ENCODE measurements around the gene FFAR4. TPM values are rescaled to one million over a fixed set of nuclear protein-coding genes. Genes with fewer than 3 reads are reported as not detected.

FFAR4 gene
- total and polyA plus RNA-seq, 4 donors, result 0.06 to 4.7 (median 1.4) TPM

GRCh38 chr10:93567277-93568104 lies 1.0 kb downstream of the FFAR4 start:
- WGBS, 2 donors, result 14 to 17% methylated on average over 33 of the region's 33 CpGs
- H3K4me3 ChIP-seq, result no peak overlapping the region
- TF ChIP-seq, protein P1, sequence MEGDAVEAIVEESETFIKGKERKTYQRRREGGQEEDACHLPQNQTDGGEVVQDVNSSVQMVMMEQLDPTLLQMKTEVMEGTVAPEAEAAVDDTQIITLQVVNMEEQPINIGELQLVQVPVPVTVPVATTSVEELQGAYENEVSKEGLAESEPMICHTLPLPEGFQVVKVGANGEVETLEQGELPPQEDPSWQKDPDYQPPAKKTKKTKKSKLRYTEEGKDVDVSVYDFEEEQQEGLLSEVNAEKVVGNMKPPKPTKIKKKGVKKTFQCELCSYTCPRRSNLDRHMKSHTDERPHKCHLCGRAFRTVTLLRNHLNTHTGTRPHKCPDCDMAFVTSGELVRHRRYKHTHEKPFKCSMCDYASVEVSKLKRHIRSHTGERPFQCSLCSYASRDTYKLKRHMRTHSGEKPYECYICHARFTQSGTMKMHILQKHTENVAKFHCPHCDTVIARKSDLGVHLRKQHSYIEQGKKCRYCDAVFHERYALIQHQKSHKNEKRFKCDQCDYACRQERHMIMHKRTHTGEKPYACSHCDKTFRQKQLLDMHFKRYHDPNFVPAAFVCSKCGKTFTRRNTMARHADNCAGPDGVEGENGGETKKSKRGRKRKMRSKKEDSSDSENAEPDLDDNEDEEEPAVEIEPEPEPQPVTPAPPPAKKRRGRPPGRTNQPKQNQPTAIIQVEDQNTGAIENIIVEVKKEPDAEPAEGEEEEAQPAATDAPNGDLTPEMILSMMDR (IDR thresholded peaks at IDR 0.05; ENCODE audit: control extremely low read depth, extremely low read depth), result no peak
- ATAC-seq (ENCODE audit: insufficient read depth, low FRiP score), result no peak
- H3K9me3 ChIP-seq (ENCODE audit: control insufficient read depth in 4 of 4, insufficient read depth in 3 of 4, low read length in 3 of 4), result no peaks in the 10 kb centered on the region
- H3K27me3 ChIP-seq (ENCODE audit: control insufficient read depth in 3 of 3, insufficient read depth in 3 of 3, low read length in 2 of 3), result peaks cover 7 to 60% (median 56%) of the 10 kb centered on the region in 3 donors
- no peaks in the 10 kb centered on the region for H3K36me3 ChIP-seq (ENCODE audit: control insufficient read depth in 4 of 4, insufficient read depth in 4 of 4, low read length in 4 of 4)
- peaks cover 0 to 10% (median 0%) of the 10 kb centered on the region in 5 donors for H3K4me1 ChIP-seq (ENCODE audit: control insufficient read depth in 5 of 5, insufficient read depth in 5 of 5, low read length in 5 of 5)
- no peak overlapping the region for H3K9ac ChIP-seq (ENCODE audit: insufficient read depth in 1 of 2, low read length in 2 of 2)
- DNase-seq, result no peak
- H3K27ac ChIP-seq (ENCODE audit: low read depth in 1 of 2, low read length in 1 of 2), result no peak overlapping the region

- TF ChIP-seq, protein P1 (IDR thresholded peaks at IDR 0.05; ENCODE audit: control extremely low read depth, extremely low read depth), result no peak
- H3K4me3 ChIP-seq, result no peak overlapping the region
- peaks cover 0 to 11% (median 0%) of the 10 kb centered on the region in 5 donors for H3K4me1 ChIP-seq (ENCODE audit: control insufficient read depth in 5 of 5, insufficient read depth in 5 of 5, low read length in 5 of 5)
- DNase-seq (peak in 1 of 3 donors; percentile 29), ATAC-seq (ENCODE audit: insufficient read depth, low FRiP score) (no peak)
- H3K9me3 ChIP-seq (ENCODE audit: control insufficient read depth in 4 of 4, insufficient read depth in 3 of 4, low read length in 3 of 4), result no peaks in the 10 kb centered on the region
- H3K27ac ChIP-seq (ENCODE audit: low read depth in 1 of 2, low read length in 1 of 2), result no peak overlapping the region
- H3K27me3 ChIP-seq (ENCODE audit: control insufficient read depth in 3 of 3, insufficient read depth in 3 of 3, low read length in 2 of 3), result peaks cover 7 to 60% (median 56%) of the 10 kb centered on the region in 3 donors
- H3K36me3 ChIP-seq (ENCODE audit: control insufficient read depth in 4 of 4, insufficient read depth in 4 of 4, low read length in 4 of 4), result no peaks in the 10 kb centered on the region
- WGBS, 2 donors, result 12 to 16% methylated on average over 21 of the region's 21 CpGs
- H3K9ac ChIP-seq (ENCODE audit: insufficient read depth in 1 of 2, low read length in 2 of 2), result no peak overlapping the region
Observed at GRCh38 chr10:93568105-93568390, 1.6 kb downstream of the FFAR4 start.

- H3K9ac ChIP-seq (ENCODE audit: insufficient read depth in 1 of 2, low read length in 2 of 2), result no peak overlapping the region
- DNase-seq (no peak), ATAC-seq (ENCODE audit: insufficient read depth, low FRiP score) (no peak)
- H3K36me3 ChIP-seq (ENCODE audit: control insufficient read depth in 4 of 4, insufficient read depth in 4 of 4, low read length in 4 of 4), result no peaks in the 10 kb centered on the region
- H3K27me3 ChIP-seq (ENCODE audit: control insufficient read depth in 3 of 3, insufficient read depth in 3 of 3, low read length in 2 of 3), result peaks cover 7 to 55% (median 49%) of the 10 kb centered on the region in 3 donors
- peaks cover 0 to 11% (median 0%) of the 10 kb centered on the region in 5 donors for H3K4me1 ChIP-seq (ENCODE audit: control insufficient read depth in 5 of 5, insufficient read depth in 5 of 5, low read length in 5 of 5)
- TF ChIP-seq, protein P1 (IDR thresholded peaks at IDR 0.05; ENCODE audit: control extremely low read depth, extremely low read depth), result no peak
- H3K4me3 ChIP-seq, result no peak overlapping the region
- 70 to 78% methylated on average over 3 of the region's 3 CpGs for WGBS, 2 donors
- H3K27ac ChIP-seq (ENCODE audit: low read depth in 1 of 2, low read length in 1 of 2), result no peak overlapping the region
- H3K9me3 ChIP-seq (ENCODE audit: control insufficient read depth in 4 of 4, insufficient read depth in 3 of 4, low read length in 3 of 4), result no peaks in the 10 kb centered on the region
Observed at GRCh38 chr10:93570383-93570782, 3.9 kb downstream of the FFAR4 start.

Measured in lung (tissue), 12 donors.